Embryonic facial prominence (tissue), 1 donor: Measurements from ENCODE around the gene PCDHGA5.
"Not testable (repeated sequence)": the region's sequence is repeated elsewhere in the genome, so short reads cannot be mapped to it uniquely, and the experiment has no call there.

ENCODE experiments used
- DNase-seq: peaks from one replicate; pipeline ENCODE4 v3.0.0-alpha.2; 2016; ENCODE audit errors: extremely low spot score

PCDHGA5 gene

DNA sequence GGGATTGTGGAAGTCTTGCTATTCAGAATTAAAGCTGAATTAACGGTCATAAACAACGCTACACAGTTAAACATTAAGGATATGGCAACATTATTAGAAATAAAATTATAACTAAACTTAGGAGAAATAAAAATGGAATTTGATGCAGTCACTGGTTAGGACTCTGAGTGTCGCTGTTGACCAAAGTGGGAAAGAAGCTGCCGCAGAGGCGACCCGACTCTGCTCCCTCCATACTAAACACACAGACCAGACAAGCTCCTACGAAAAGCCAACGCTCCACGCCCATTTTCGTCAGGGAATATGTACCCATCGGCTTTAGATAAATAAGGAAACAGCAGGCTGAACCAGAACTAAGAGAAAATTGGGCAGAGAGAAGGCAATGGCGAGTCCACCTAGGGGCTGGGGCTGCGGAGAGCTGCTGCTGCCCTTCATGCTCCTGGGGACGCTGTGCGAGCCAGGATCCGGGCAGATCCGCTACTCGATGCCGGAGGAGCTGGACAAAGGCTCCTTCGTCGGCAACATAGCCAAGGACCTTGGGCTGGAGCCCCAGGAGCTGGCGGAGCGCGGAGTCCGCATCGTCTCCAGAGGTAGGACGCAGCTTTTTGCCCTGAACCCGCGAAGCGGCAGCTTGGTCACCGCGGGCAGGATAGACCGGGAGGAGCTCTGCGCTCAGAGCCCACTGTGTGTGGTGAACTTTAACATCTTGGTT is at the start of gene PCDHGA5:
Gene PCDHGA5, plus strand, starts transcription at position 211 of the 709 bp plus-strand sequence. Its CDS starts 169 bp downstream, at position 380.
- DNase-seq, result no peak

- not testable (repeated sequence) for DNase-seq
Measured at GRCh38 chr5:141316963-141317362, 47.0 kb upstream of the PCDHGA5 start.

DNA sequence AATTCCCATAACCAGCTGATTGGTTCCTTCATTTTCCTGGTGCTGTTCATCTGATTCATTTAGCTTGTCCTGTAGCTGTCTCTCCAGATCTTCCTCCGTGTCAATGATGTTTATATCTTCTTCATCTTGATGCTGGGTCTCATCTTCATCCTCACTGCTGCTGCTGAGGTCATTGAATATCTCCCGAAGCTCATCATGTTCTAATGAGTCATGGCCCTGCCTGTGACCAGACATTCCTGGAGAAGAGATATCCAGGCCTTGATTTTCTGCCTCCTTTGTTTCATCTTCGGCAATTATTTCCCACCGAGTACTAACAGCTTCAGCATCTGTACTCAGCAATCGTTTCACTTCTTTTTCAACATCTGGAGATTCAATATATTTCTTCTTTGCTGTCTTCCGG is 44.8 kb upstream of the PCDHGA5 start:
- no peak for DNase-seq

DNA sequence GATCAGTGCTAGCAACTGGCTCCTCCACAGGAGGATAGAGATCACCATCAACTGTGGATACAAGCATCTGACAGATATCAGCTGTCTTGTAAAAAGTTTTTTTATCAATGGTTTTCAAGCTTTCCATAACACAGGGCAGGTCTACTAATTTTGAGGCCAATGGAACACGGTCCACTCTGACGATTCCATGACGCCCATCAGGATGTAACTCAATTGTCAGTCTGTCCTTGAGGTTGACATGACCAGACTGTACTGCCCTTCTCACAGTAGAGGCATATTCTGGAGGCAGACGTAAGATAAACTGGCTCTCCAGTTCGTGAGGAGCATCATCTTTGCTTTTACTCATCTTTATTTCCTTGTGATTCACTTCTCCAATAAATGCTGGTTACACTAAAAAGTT is 44.3 kb upstream of the PCDHGA5 start:
- no peak for DNase-seq

DNA sequence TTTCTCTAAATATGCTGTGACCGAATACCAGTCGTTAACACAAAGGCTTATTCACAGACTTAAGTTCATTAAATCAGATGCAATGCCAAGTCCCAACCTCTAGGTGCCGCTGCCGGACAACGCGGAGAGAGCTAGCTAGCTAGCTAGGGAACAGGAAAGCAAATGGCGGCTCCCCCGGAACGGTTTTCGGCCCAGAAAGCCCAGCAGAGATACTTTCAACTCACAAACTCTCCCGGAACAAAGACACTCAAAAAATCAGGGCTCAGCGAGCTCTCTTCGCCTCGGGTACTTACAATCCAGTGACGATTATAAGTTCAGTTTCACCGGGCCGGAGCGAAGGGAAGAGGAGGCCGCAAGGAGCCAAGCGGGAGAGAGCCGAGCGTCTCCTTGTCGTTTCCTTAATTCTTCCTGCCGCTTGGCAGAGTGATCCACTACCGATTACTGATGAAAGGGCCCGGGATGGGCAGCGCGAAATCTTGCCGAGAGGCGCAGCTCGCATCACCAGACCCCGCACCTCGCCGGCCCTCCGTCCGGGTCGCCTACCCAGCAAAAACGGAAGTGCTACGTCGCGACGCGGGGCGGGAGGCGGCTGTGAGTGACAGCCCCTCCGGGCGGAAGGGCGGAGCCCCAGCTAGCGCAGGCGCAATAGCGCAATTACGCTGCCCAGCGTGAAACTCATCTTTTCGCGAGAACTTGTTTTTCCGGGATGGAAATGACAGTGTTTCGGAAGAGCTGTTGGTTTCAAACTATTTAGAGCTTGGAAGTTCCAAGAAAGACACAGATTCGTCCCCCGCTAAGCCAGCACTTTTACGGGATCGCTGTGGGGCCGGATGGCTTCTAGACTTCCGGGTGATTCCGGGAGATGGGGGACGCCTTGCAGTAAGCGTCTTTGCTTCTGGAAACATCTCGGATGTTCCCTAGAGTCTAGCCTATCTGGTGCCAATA is 43.5 kb upstream of the PCDHGA5 start, which contains the start of gene TAF7:
Gene TAF7, minus strand, starts transcription at position 560 of the 945 bp plus-strand sequence. CDS start 740 bp downstream, outside the sequence.
- DNase-seq, result peak; percentile 80

DNA sequence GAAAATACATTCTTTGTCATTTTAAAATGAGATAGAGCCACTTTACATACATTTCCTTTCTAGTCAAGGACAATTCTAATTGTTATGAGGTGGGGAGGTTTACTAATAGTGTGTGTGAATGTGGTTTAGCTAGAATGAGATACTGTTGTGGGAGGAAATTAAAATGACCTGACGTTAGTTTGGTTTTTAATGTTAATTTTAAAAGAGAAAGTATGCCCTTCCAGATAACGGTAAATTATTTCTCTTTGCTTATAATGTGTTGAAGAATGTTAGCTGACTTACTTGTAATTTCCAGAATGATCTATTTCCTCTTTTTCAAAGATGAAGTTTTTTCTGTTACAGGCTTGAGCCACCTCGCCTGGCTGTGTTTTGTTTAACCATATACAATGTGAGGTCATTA is 41.7 kb upstream of the PCDHGA5 start:
- DNase-seq, result no peak

GRCh38 chr5:141326088-141326854 is 37.7 kb upstream of the PCDHGA5 start:
- no peak for DNase-seq

DNA sequence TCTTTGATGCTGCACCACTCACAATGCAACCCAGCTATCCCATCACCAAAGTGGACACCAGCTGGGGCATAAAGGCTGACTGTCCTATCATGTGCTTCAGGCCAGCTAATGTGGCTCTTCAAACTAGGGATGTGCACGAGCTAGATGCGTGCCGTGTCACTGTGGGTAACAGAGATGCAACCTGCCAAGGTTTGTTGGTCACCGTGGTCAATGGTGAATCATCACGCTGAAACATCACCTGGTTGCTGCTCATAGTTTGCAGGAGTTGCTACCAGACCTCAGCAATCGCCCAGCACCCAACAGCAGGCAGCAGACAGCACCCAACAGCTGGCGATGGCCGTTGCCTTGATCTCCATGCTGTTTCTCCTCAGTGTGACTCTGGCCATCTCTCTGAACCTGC is 35.7 kb upstream of the PCDHGA5 start:
- DNase-seq, result no peak

DNA sequence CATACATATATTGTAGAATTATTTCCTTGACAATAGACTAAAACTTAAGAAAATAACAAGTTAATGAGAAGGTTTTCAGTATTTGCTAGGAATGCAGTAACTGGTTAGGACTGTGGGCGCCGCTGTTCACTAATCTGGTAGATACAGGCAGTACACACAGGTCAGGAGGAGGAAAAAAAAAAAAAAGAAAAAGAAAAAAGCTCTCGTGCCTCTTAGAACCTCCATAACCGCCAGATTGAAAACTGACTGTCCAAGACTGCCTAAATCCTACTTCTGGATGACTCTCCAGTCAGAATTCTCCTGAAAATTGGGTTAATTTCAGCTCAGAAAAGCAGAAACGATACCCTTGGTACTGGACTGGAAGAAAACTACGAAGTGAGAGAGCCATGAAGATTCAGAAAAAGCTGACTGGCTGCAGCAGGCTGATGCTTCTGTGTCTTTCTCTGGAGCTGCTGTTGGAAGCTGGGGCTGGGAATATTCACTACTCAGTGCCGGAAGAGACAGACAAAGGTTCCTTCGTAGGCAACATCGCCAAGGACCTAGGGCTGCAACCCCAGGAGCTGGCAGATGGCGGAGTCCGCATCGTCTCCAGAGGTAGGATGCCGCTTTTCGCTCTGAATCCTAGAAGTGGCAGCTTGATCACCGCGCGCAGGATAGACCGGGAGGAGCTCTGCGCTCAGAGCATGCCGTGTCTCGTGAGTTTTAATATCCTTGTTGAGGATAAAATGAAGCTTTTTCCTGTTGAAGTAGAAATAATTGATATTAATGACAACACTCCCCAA is 33.5 kb upstream of the PCDHGA5 start, which contains the start of gene PCDHGA1:
Gene PCDHGA1, plus strand, starts transcription at position 216 of the 782 bp plus-strand sequence.
- no peak for DNase-seq

- DNase-seq, result not testable (repeated sequence)
Measured at GRCh38 chr5:141332571-141332970, 31.4 kb upstream of the PCDHGA5 start.

DNA sequence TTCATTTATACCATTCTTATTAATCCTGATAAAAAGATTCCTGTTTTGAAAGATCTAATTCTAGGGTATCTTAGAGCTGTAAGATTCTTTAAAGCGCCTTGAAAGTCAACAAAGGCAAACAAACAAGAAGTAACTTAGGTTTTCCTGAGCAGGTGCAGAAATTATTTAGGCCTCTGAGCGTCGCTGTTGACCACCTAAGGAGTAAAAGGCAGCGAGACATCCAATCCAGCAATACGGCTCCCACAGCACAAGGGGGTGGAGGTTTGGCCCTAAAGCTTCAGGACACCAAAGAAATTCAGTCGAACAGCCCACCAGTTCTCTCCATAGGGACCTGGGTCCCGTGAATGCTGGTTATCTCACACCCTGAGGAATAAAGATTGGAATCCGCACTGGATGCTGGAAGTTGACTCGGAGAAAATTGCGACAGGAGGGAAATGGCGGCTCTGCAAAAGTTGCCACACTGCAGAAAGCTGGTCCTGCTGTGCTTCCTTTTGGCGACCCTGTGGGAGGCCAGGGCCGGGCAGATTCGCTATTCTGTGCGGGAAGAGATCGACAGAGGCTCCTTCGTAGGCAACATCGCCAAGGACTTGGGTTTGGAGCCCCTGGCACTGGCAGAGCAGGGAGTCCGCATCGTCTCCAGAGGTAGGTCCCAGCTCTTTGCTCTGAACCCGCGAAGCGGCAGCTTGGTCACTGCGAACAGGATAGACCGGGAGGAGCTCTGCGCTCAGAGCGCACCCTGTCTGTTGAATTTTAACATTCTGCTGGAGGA is 25.2 kb upstream of the PCDHGA5 start, which contains the start of gene PCDHGA2:
Gene PCDHGA2, plus strand, starts transcription at position 223 of the 769 bp plus-strand sequence.
- DNase-seq, result no peak

DNA sequence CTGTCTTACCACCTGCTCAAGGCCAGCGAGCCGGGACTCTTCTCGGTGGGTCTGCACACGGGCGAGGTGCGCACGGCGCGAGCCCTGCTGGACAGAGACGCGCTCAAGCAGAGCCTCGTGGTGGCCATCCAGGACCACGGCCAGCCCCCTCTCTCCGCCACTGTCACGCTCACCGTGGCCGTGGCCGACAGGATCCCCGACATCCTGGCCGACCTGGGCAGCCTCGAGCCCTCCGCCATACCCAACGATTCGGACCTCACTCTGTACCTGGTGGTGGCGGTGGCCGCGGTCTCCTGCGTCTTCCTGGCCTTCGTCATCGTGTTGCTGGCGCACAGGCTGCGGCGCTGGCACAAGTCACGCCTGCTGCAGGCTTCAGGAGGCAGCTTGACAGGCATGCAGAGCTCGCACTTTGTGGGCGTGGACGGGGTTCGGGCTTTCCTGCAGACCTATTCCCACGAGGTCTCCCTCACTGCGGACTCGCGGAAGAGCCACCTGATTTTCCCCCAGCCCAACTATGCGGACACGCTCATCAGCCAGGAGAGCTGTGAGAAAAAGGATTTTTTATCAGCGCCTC is 23.1 kb upstream of the PCDHGA5 start:
- DNase-seq, result not testable (repeated sequence)

DNA sequence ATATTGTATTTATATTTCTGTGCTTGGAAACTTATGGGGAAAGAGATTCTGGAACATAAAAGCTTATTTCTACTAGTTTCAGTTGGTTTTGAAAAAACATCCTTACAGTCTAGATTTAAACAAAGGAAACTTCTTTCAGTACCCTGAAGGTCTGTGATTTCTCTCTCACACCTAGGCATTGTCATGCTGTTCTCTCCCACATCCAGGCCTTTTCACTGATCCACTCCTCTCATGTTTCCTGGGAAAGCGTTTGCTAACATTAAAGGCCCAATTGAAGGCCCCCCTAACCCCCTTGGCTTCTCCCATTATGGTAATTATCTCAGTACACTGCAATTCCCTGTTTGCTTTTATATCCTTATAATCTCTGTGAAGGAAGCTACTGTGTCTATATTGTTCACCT is 21.2 kb upstream of the PCDHGA5 start:
- no peak for DNase-seq

GRCh38 chr5:141343242-141343952 is 20.6 kb upstream of the PCDHGA5 start, which contains the start of gene PCDHGA3:
Gene PCDHGA3, plus strand, starts transcription at chr5:141343829. Its CDS starts 205 bp downstream, at chr5:141344034.
- no peak for DNase-seq

GRCh38 chr5:141343953-141344463 is 20.0 kb upstream of the PCDHGA5 start:
- no peak for DNase-seq

GRCh38 chr5:141345327-141345726 is 18.6 kb upstream of the PCDHGA5 start:
- no peak for DNase-seq

DNA sequence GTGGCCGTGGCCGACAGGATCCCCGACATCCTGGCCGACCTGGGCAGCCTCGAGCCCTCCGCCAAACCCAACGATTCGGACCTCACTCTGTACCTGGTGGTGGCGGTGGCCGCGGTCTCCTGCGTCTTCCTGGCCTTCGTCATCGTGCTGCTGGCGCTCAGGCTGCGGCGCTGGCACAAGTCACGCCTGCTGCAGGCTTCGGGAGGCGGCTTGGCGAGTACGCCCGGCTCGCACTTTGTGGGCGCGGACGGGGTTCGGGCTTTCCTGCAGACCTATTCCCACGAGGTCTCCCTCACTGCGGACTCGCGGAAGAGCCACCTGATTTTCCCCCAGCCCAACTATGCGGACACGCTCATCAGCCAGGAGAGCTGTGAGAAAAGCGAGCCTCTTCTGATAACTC is 17.9 kb upstream of the PCDHGA5 start:
- not testable (repeated sequence) for DNase-seq

- no peak for DNase-seq
Measured at GRCh38 chr5:141349917-141350619, 13.9 kb upstream of the PCDHGA5 start, which contains the start of gene PCDHGB1. Gene PCDHGB1, plus strand, starts transcription at chr5:141350099. Its CDS starts 162 bp downstream, at chr5:141350261.
